HCT116 (cell line): ENCODE results near the gene ADIPOQ. TPM values are rescaled to one million over a fixed set of nuclear protein-coding genes. Genes with fewer than 3 reads are reported as not detected.

Source experiments
- ATAC-seq: fragments of 200-7000 bp; cut with Tn5 transposase; 2 replicates; pipeline ENCODE4 v1.9.1; 2020; ENCODE audit warnings: mild to moderate bottlenecking, moderate library complexity
- BruUV-seq: library from RNA; stranded (reverse); fragments of 400-500 nt; replicated peaks from 2 replicates; lab custom pipeline; 2021; lab: Mats Ljungman, UMichigan
- CTCF ChIA-PET: fragments of 300-600 bp; sonication (Branson Sonifier 250); formaldehyde crosslinking; loops from one replicate; lab custom pipeline; 2021; ENCODE audit warnings: antibody characterized with exemption; lab: Charles Lee
- POLR2A ChIA-PET: fragments of 300-600, 350-600 bp; sonication (Branson Sonifier 250); formaldehyde crosslinking; loops from one replicate; lab custom pipeline; 2021; ENCODE audit warnings: antibody characterized with exemption; lab: Charles Lee
- RAD21 ChIA-PET, 2 experiments: fragments of 300-600 bp; sonication (Branson Sonifier 250); formaldehyde crosslinking; loops; one replicate each; lab custom pipeline; 2023; ENCODE audit warnings: low total read pairs in 2 of 2; ENCODE audit not compliant: uncharacterized antibody in 2 of 2, unreplicated experiment in 2 of 2, low non-redundant PET in 1 of 2; lab: Charles Lee
- DNase-seq: peaks from one replicate; pipeline ENCODE4 v3.0.0-alpha.2; 2010; ENCODE audit warnings: low read depth, low spot score
- H2AFZ ChIP-seq: fragments of 200-600 bp; shearing (Covaris generic), sonication (generic); 2 replicates; pipeline ENCODE4 v1.6.1; 2017; ENCODE audit warnings: low read depth, mixed run types, mixed read lengths, antibody characterized with exemption, low read length; ENCODE audit not compliant: poor library complexity, severe bottlenecking
- H3K27ac ChIP-seq: 2 replicates; pipeline ENCODE4 v1.5.1; 2012; ENCODE audit warnings: low read depth, low read length
- H3K27me3 ChIP-seq: fragments of 200-600 bp; sonication (generic); 2 replicates; pipeline ENCODE4 v1.6.1; 2016; ENCODE audit warnings: mixed run types, low read length, mixed read lengths; ENCODE audit not compliant: insufficient read depth
- H3K36me3 ChIP-seq, 2 experiments: fragments of 200-500 bp in 1 of 2; fragments of 200-600 bp in 1 of 2; sonication (Bioruptor generic) in 1 of 2; sonication (generic) in 1 of 2; 2 replicates each; pipeline versions ENCODE4 v1.5.1 to v1.6.1; 2014 to 2016; ENCODE audit warnings: low read length in 2 of 2, inconsistent platforms in 1 of 2, mixed read lengths in 1 of 2, mixed run types in 1 of 2; ENCODE audit not compliant: insufficient read depth in 2 of 2, control insufficient read depth in 1 of 2
- H3K4me1 ChIP-seq, 2 experiments: fragments of 200-600 bp in 1 of 2; sonication (generic) in 1 of 2; 2 replicates each; pipeline versions ENCODE4 v1.5.1 to v1.6.1; 2012 to 2017; ENCODE audit warnings: low read length in 2 of 2, inconsistent platforms in 1 of 2, mild to moderate bottlenecking in 1 of 2, mixed read lengths in 1 of 2, mixed run types in 1 of 2, moderate library complexity in 1 of 2; ENCODE audit not compliant: insufficient read depth in 2 of 2, control insufficient read depth in 1 of 2
- H3K4me2 ChIP-seq: fragments of 200-600 bp; sonication (generic); 2 replicates; pipeline ENCODE4 v1.6.1; 2017; ENCODE audit warnings: mixed run types, low read length, mixed read lengths
- H3K4me3 ChIP-seq, 2 experiments: fragments of 200-600 bp in 1 of 2; sonication (generic) in 1 of 2; replicated peaks in 1 of 2; 2 replicates each; pipeline ENCODE4 v1.5.1; 2011 to 2016; ENCODE audit warnings: low read length in 2 of 2, control low read depth in 1 of 2, low read depth in 1 of 2, mild to moderate bottlenecking in 1 of 2, mixed read lengths in 1 of 2, mixed run types in 1 of 2
- H3K79me2 ChIP-seq: fragments of 200-600 bp; sonication (generic); 2 replicates; pipeline ENCODE4 v1.6.1; 2017; ENCODE audit warnings: mild to moderate bottlenecking, mixed run types, low read length, moderate library complexity, mixed read lengths; ENCODE audit not compliant: insufficient read depth
- H3K9ac ChIP-seq: fragments of 200-600 bp; sonication (generic); 2 replicates; pipeline ENCODE4 v1.6.1; 2016; ENCODE audit warnings: low read length, mixed read lengths
- H3K9me2 ChIP-seq: fragments of 200-600 bp; sonication (generic), shearing (Covaris generic); 2 replicates; pipeline ENCODE4 v1.6.1; 2017; ENCODE audit warnings: mixed run types, mild to moderate bottlenecking, moderate library complexity; ENCODE audit not compliant: insufficient read depth
- H3K9me3 ChIP-seq, 2 experiments: fragments of 200-500 bp in 1 of 2; fragments of 200-600 bp in 1 of 2; sonication (Bioruptor generic) in 1 of 2; sonication (generic) in 1 of 2; 2 replicates each; pipeline ENCODE4 v1.6.1; 2014 to 2017; ENCODE audit warnings: low read length in 2 of 2, mixed read lengths in 2 of 2, inconsistent platforms in 1 of 2, low read depth in 1 of 2, mild to moderate bottlenecking in 1 of 2, mixed run types in 1 of 2, moderate library complexity in 1 of 2; ENCODE audit not compliant: control insufficient read depth in 1 of 2, insufficient read depth in 1 of 2
- H4K20me1 ChIP-seq: fragments of 200-600 bp; sonication (generic), shearing (Covaris generic); 2 replicates; pipeline ENCODE4 v1.6.1; 2017; ENCODE audit warnings: mixed run types, mild to moderate bottlenecking, moderate library complexity; ENCODE audit not compliant: insufficient read depth
- EGR1 ChIP-seq: IDR thresholded peaks from 2 replicates; pipeline ENCODE4 v1.6.1; 2012; ENCODE audit warnings: low read depth
- ELF1 ChIP-seq: IDR thresholded peaks from 2 replicates; pipeline ENCODE4 v1.6.1; 2012; ENCODE audit warnings: low read depth, borderline replicate concordance
- EZH2phosphoT487 ChIP-seq: fragments of 200-600 bp; IDR thresholded peaks from 2 replicates; pipeline ENCODE4 v1.6.1; 2018; ENCODE audit warnings: antibody characterized with exemption, borderline replicate concordance
- FOSL1 ChIP-seq: IDR thresholded peaks from 2 replicates; pipeline ENCODE4 v1.6.1; 2012; ENCODE audit warnings: low read depth
- REST ChIP-seq: IDR thresholded peaks from 2 replicates; pipeline ENCODE4 v1.6.1; 2012; ENCODE audit warnings: low read depth
- YY1 ChIP-seq: IDR thresholded peaks from 2 replicates; pipeline ENCODE4 v1.6.1; 2011; ENCODE audit warnings: low read length, low read depth, moderate library complexity, mild to moderate bottlenecking; ENCODE audit not compliant: insufficient replicate concordance; ENCODE audit errors: extremely low read depth
- intact Hi-C: fragments of 100-400 bp; cut with micrococcal nuclease; formaldehyde crosslinking; loops from 2 replicates; pipeline ENCODE4 v1.10.0; 2022
- total RNA-seq: library from RNA; stranded (reverse); gene quantifications from one replicate; pipeline ENCODE4 v1.2.1, GENCODE V29; 2021; ENCODE audit not compliant: unreplicated experiment

Gene ADIPOQ
- total RNA-seq, 1 experiment from 2014 or later: not detected

GRCh38 chr3:186870421-186871201, 28.1 kb downstream of the ADIPOQ start:
- no peak overlapping the region for H2AFZ ChIP-seq
- no peaks in the 10 kb centered on the region for H3K27me3 ChIP-seq
- H3K36me3 ChIP-seq: no peaks in the 10 kb centered on the region
- ChIA-PET POLR2A (no interaction called here), RAD21 (no interaction called here), CTCF (no interaction called here)
- no peaks in the 10 kb centered on the region for H3K4me1 ChIP-seq
- DNase-seq (no peak), ATAC-seq (no peak)
- H3K4me2 ChIP-seq: no peak overlapping the region
- TF ChIP-seq ELF1: no peak
- no peak for TF ChIP-seq YY1
- TF ChIP-seq REST: no peak
- TF ChIP-seq EZH2phosphoT487: no peak
- TF ChIP-seq FOSL1: no peak
- no peak for TF ChIP-seq EGR1
- no peaks in the 10 kb centered on the region for H3K79me2 ChIP-seq
- no peak overlapping the region for H3K9ac ChIP-seq
- H3K9me2 ChIP-seq: no peaks in the 10 kb centered on the region
- H4K20me1 ChIP-seq: no peaks in the 10 kb centered on the region
- intact Hi-C loops: no loop called here
- BruUV-seq: no TSS peak
- no peak overlapping the region for H3K4me3 ChIP-seq
- H3K27ac ChIP-seq: no peak overlapping the region
- H3K9me3 ChIP-seq: no peaks in the 10 kb centered on the region
